Stimulated activated CD8-positive, alpha-beta memory T cell treated with anti-CD3 and anti-CD28 coated beads, Interleukin-4, amount 100 ng/mL, for 4 hours (primary cell): ENCODE data around the gene ADAMTS13.
"Not testable (repeated sequence)": the region's sequence is repeated elsewhere in the genome, so short reads cannot be mapped to it uniquely, and the experiment has no call there.

Source experiments
- DNase-seq, 2 donors: peaks; one replicate each; pipeline ENCODE4 v3.0.0-alpha.2; 2020; ENCODE audit warnings: low read depth in 2 of 2, low spot score in 1 of 2

Gene ADAMTS13

DNA sequence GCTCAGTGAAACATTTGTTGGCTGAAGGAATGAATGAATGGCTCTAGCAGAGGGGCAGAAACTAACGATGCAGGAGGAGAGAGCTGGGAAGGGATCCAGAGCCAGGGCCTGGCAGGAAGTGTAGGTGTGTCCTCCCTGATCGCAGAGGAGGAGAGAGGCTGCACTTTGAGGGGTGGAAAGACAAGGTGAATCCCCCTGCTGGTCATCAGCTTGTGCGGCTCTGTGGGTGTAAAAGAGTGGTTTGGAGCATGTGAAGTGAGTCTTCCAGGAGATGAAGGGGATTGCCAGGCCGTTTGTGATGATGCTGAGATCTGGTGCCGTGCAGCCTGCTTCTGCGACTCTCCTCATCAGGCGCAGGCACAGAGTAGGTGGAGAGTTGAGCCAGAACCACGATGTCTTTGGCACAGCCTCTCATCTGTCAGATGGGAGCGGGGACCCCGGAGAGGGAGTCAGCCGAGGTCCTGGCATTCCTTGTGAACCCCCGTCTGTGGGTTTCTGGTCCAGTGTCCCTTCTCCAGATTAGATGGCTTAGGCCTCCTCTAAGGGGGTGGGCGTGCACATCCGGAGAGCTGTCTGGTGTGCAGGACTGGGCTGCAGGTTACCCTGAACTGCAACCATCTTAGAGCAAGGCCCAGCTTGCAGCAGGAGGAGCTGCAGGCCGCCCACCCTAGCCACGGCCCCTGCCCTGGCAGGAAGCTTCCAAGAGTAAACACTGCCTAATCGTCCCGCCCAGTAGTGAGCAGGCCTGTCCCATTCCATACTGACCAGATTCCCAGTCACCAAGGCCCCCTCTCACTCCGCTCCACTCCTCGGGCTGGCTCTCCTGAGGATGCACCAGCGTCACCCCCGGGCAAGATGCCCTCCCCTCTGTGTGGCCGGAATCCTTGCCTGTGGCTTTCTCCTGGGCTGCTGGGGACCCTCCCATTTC lies at the start of gene ADAMTS13:
ADAMTS13 (plus strand) TSS at position 753 of the 928 bp plus-strand sequence; CDS start at position 830, 77 bp downstream.
- DNase-seq = no peak

DNA sequence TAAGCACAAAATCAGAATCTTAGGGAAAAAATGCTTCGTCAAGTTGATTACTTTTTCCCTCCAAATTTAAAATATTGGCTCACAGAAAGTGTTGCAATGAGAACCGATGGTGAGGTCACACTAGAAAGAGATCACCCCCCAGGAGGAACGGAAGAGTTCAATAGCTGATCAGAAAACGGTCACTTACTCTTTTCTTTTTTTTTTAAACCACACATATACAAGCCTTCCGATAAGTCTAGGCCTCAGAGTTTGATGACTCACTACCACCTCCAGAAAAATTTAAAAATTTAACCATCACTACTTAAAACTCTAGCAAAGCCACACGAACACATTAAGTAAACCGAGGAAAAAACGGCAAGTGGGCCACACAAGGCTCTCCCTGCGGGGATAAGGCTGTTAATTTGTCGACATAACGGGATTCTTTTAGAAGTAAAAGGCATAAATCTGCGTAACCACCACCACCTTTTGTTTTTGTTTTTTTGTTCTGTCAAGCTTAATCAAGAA lies 47.5 kb upstream of the ADAMTS13 start:
- no peak for DNase-seq

- DNase-seq = no peak
Measured at GRCh38 chr9:133375116-133375723, 46.9 kb upstream of the ADAMTS13 start.

DNA sequence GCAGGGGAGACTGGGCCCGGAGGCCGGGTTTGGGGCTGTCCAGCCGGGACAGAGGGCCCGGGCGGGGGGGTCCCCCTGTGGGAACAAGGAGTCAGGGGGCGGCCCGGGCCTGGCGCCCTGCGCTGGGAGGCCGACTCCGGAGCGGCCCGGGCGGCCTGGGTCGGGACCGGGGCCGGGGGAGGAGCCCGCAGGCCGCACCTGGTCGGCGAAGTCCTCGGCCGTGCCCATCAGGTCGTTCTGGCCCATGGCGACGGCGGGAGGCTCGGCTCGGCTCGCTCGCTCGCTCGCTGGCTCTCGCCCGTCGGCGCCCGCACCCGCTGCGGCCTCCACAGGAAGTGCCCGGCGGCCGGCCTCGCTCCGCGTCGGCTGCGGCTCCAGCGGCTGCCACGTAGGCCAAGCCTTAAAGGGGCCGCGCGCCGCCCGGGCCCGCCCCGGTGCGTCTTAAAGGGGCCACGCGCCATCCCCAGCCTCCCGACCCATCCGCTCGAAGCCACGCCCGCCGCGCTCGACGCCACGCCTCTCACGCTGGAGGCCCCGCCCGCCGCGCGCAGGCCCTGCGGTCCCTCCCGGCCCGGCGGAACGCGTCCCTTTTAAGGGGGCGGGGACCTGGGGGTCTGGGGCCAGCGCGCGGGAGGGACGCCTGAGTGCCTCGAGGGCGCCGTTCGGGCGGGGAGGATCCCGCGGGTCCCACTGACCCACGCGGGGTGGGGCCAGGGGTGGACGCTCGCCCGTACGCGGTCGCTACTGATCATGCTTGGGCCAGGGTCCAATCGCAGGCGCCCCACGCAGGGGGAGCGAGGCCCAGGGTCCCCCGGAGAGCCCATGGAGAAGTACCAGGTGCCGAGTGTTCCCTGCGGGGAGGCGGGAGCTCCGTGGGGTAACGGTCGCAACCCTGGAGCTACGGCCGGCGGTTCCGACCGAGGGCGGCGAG lies 46.2 kb upstream of the ADAMTS13 start, which contains the start of the genes STKLD1 and SURF4:
STKLD1 (plus strand) TSS at position 643 of the 931 bp plus-strand sequence; CDS start at position 751, 108 bp downstream.
SURF4 (minus strand) TSS at position 337 of the 931 bp plus-strand sequence; CDS start at position 246, 91 bp downstream.
- peak; percentile 82 to 88 for DNase-seq

GRCh38 chr9:133377280-133377679 lies 44.9 kb upstream of the ADAMTS13 start:
- DNase-seq = not testable (repeated sequence)

- no peak for DNase-seq
Measured at GRCh38 chr9:133377721-133378216, 44.4 kb upstream of the ADAMTS13 start.

DNA sequence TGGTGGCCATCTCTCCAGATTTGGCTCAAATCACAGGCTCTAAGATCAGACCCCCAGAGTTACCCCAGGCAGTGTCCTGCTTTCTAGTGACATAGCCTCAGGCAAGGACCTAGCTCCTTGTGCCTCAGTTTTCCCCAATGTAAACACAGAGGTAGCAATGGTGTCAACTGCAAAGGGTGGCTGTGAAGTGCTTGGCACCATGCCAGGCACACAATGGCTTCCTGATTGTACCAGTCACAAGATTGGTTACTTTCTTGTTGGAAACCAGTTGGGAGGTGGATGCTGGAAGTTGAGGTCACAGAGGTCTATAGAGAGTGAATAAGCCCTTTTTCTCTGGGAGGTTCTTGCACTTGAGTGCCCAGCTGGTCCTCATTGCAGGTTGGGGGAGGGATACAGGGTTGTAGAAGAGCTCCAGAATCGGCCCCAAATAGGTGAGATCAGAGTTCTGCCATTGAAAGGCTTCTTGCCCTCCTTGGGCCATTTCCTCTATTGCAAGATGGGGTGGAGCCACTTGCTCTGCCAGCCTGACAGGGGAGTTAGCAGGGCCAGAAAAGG lies 43.7 kb upstream of the ADAMTS13 start:
- no peak for DNase-seq

DNA sequence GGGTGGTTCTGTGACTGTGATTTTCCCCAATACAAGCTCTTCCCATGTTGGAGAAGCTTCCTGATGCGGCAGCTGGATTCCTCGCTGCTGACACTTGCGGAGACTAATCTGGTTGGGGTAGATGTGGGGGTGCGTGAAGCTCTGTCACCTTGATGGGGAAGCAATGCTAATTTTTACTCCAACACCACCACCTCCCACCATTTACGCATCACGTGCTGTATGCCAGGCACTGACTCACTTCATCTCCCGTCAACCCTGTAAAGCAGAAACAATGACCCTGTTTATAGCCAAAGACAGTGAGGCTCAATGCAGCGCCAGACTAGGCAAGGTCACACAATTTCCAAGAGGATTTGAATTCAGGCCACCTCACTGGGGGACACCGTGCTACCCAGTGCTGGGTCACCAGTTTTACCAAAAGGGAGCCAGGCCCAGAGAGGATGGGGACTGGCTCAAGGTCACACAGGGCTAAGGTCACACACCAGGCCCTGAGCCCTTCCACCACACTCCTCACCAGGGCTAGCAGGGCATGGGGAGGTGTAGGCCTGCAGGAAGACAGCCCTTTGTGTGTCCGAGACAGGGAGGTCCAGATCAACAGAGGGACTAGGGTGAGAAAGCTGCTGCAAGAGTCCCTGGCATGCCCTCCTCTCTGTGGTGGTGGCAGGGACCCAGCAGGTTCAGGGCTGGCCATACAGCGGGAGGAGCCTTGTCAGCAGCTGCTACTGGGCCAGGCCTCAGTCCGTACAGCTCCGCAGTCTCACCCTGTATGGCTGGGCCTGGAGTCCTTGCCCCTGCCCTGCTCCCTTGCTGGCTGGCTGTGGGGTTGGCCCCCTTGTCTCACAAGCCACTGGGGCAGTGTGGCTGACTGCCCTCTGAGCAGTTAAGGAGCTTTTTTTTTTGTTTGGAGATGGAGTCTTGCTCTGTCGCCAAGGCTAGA lies 42.7 kb upstream of the ADAMTS13 start:
- DNase-seq = no peak

- no peak for DNase-seq
Measured at GRCh38 chr9:133380734-133381133, 41.4 kb upstream of the ADAMTS13 start.

DNA sequence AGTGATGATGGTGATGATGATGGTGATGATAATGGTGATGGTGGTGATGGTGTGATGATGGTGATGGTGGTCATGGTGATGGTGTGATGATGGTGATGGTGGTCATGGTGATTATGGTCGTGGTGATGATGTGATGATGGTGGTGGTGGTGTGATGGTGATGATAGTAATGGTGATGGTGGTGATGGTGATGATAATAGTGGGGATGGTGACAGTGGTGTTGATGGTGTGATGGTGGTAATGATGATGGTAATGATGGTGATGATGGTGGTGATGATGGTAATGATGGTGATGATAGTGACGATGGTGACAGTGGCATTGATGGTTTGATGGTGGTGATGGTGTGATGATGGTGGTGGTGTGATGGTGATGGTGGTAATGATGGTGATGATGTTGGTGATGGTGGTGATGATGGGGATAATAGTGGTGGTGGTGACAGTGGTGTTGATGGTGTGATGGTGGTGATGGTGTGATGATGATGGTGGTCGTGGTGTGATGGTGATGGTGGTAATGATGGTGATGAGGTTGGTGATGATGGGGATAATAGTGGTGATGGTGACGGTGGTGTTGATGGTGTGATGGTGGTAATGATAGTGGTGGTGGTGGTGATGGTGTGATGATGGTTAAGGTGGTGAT lies 39.5 kb upstream of the ADAMTS13 start:
- no peak for DNase-seq

GRCh38 chr9:133383438-133383837 lies 38.7 kb upstream of the ADAMTS13 start:
- DNase-seq = no peak

DNA sequence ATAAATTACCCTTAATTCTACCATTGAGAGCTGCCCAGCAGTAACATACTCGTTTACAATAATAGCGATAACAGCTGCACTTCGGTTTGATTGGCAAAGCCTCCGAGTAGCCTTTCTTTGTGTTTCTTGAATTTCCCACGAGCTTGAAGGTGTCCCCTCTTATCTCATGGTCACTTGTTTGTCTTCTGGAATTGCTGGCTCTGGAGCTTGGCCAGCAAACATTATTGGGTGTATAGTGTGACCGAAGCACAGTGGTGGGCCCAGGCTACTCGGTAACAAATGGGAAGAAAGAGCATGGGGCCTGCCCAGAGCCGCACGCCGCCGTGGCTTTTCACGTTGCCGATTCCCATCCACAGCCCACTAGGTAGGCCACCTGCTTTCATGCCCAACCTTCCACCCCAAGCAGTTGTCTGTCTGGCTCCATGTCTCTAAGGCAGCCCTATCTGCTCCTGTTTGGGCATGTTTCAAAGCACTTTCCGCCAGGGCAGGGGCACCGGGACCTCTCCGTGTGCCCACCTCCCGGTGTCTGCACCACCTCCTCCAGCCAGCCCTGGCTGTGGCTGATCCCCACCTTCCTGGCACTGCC lies 37.3 kb upstream of the ADAMTS13 start:
- DNase-seq = no peak

DNA sequence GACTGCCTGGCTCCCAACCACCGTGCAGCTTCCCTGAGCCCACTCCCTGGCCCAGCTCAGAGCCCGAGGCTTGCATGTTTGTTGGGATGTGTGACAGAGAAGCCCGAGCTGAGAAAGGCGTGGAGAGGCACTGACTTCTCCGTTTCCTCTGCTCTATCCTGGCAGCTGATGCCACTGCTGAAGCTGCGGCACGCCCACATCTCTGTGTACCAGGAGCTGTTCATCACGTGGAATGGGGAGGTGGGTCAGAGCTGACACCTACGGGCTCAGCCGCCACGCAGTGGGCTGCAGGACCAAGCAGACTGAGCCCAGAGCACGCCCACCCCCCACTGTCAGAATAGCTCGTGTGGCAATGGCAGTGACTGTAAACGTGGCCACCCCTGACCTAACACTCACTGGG lies 36.7 kb upstream of the ADAMTS13 start:
- no peak for DNase-seq

DNA sequence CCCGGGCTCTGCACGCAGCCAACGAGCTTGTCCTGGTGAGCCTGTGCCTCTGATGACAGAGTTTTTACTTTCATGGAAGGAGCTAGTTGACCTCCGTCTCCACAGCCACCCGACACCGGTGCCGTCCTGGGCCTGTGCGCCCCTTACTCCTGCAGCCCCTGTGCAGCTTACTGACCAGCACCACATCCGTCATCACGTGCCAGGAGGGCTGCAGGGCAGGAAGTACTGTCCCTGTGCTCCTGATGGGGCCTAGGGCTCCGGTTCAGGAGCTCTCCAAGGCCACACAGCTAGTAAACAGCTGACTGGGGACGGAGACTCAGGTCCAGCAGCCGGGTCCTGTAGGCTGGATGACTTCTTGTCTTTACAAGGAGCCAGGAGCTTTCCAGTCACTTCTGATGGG lies 35.8 kb upstream of the ADAMTS13 start:
- no peak for DNase-seq

DNA sequence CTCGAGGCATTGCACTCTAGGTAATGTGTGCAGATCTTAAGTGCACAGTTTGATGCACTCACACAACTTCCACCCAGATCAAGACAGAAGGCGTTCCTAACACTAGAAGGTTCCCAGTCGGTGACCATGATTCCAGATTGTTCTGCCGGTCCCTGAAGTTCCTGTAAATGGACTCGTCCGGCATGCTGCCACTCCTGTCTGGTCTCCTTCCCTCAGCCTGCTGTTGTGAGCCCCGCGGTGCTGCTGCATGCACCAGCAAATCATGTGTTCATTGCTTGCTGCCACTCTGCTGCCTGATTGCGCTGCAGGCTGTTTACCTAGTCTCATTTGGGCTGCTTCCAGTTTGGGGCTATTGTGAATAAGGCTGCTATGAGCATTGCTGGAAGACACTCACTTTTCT lies 34.5 kb upstream of the ADAMTS13 start:
- DNase-seq = no peak

- DNase-seq = no peak
Measured at GRCh38 chr9:133389025-133389557, 33.1 kb upstream of the ADAMTS13 start.

DNA sequence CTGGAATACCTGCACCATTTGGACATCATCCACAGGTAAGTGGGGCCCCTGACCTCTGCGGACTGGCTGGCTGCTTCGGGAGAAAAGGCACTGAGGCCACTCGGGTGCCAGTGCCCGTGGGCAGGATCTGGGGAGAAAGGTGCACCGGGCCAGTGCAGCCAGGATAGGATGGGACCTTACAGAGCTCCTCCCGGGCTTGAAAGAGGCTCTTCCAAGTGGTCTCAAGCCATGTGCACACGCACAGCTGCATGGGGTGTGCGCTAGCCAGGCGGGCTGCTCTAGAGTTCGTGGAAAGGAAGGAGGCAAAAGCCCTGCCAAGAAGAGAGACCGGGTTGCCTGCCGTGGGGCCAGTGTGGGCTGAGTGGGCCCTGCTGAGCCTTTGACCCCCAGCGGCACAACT lies 32.6 kb upstream of the ADAMTS13 start:
- no peak for DNase-seq

DNA sequence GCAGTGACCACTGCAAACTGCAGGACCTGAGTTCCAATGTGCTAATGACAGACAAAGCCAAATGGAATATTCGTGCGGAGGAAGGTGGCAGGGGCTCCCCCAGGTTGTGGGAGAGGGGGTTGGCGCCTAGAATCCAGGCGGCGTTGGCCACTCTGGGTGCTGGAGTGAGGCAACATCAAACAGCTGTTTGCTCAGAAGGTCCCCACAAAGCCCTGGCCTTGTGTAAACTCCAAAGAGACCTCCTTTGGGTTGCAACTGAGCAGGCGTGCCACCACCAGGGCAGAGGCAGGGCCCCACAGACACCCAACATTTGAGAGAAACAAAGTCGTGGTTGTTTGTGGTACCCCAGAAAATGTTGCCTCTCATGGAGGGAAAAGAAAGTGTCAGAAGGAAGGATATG lies 31.5 kb upstream of the ADAMTS13 start:
- DNase-seq = no peak
